RWPE2 (cell line): ENCODE results near the gene USP9Y.

ENCODE experiments used
- ATAC-seq: fragments of 200-7000 bp; cut with Tn5 transposase; 3 replicates; pipeline ENCODE4 v1.9.1; 2021; ENCODE audit warnings: low read depth
- DNase-seq: peaks from one replicate; pipeline ENCODE4 v3.0.0-alpha.2; 2020; ENCODE audit warnings: low spot score
- H3K27ac ChIP-seq: fragments of 450-650 bp; 2 replicates; pipeline ENCODE4 v1.5.1; 2017; ENCODE audit warnings: mild to moderate bottlenecking; ENCODE audit not compliant: poor library complexity, severe bottlenecking
- H3K27me3 ChIP-seq: fragments of 250-450 bp; sonication (Bioruptor Pico); 2 replicates; pipeline ENCODE4 v1.5.1; 2021; ENCODE audit warnings: mild to moderate bottlenecking, moderate library complexity; ENCODE audit not compliant: insufficient read depth, poor library complexity, severe bottlenecking
- H3K36me3 ChIP-seq: fragments of 250-450 bp; sonication (Bioruptor Pico); 2 replicates; pipeline ENCODE4 v1.5.1; 2020; ENCODE audit warnings: low read depth, mild to moderate bottlenecking, moderate library complexity
- H3K4me1 ChIP-seq: fragments of 250-450 bp; sonication (Bioruptor Pico); 2 replicates; pipeline ENCODE4 v1.5.1; 2021; ENCODE audit warnings: mild to moderate bottlenecking, moderate library complexity; ENCODE audit not compliant: insufficient read depth, poor library complexity, severe bottlenecking
- H3K4me3 ChIP-seq: fragments of 250-450 bp; sonication (Bioruptor Pico); 2 replicates; pipeline ENCODE4 v1.5.1; 2021; ENCODE audit warnings: mild to moderate bottlenecking, moderate library complexity; ENCODE audit not compliant: severe bottlenecking
- H3K9me3 ChIP-seq: fragments of 250-450 bp; sonication (Bioruptor Pico); 2 replicates; pipeline ENCODE4 v1.5.1; 2021; ENCODE audit warnings: mild to moderate bottlenecking, moderate library complexity; ENCODE audit not compliant: severe bottlenecking
- TF ChIP-seq, protein P1 (sequence below): fragments of 450-650 bp; IDR thresholded peaks from one replicate; pipeline ENCODE4 v1.5.1; 2017; ENCODE audit warnings: mild to moderate bottlenecking, moderate library complexity; ENCODE audit not compliant: poor library complexity, severe bottlenecking

Gene USP9Y

DNA sequence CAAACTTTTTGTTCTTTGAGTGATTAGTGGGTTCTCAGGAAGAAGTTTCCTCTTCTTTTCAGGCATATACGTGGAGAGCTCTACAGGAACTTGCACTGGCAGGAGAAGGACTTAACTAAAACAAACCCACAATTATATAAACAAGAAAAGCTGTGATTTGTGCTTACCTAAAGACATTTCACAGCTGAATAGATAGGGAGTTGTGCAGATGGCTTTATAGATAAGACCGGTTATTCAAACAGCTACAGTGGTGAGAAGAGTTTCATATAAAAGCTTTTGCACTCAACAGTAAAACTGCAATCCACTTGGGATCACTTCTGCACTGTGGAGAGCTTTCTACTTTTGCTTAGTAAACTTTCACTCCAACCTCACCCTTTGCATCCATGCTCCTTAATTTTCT, 197.6 kb downstream of the USP9Y start:
- Histone ChIP-seq H3K36me3 (no peaks in the 10 kb centered on the region), H3K4me1 (no peaks in the 10 kb centered on the region), H3K4me3 (no peak overlapping the region), H3K9me3 (no peaks in the 10 kb centered on the region), H3K27me3 (no peaks in the 10 kb centered on the region), H3K27ac (no peak overlapping the region)
- TF ChIP-seq, protein P1, sequence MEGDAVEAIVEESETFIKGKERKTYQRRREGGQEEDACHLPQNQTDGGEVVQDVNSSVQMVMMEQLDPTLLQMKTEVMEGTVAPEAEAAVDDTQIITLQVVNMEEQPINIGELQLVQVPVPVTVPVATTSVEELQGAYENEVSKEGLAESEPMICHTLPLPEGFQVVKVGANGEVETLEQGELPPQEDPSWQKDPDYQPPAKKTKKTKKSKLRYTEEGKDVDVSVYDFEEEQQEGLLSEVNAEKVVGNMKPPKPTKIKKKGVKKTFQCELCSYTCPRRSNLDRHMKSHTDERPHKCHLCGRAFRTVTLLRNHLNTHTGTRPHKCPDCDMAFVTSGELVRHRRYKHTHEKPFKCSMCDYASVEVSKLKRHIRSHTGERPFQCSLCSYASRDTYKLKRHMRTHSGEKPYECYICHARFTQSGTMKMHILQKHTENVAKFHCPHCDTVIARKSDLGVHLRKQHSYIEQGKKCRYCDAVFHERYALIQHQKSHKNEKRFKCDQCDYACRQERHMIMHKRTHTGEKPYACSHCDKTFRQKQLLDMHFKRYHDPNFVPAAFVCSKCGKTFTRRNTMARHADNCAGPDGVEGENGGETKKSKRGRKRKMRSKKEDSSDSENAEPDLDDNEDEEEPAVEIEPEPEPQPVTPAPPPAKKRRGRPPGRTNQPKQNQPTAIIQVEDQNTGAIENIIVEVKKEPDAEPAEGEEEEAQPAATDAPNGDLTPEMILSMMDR = no peak
- ATAC-seq (no peak), DNase-seq (no peak)

- no peaks in the 10 kb centered on the region for H3K27me3 ChIP-seq
- DNase-seq (peak; percentile 95), ATAC-seq (peak; percentile 93)
- no peaks in the 10 kb centered on the region for H3K9me3 ChIP-seq
- peaks cover 21% of the 10 kb centered on the region for H3K36me3 ChIP-seq
- H3K4me1 ChIP-seq = no peaks in the 10 kb centered on the region
- peak within 1 kb of the TSS; percentile 86 for H3K27ac ChIP-seq
- peak within 1 kb of the TSS; percentile 65 for H3K4me3 ChIP-seq
- TF ChIP-seq, protein P1 = no peak
These were observed 203.8 kb downstream of the USP9Y start, which contains the start of gene DDX3Y for GRCh38 chrY:12904618-12905516. Gene DDX3Y, plus strand, starts transcription at chrY:12904868. Its CDS starts 69 bp downstream, at chrY:12904937.

GRCh38 chrY:12905517-12905872, 204.5 kb downstream of the USP9Y start:
- no peaks in the 10 kb centered on the region for H3K27me3 ChIP-seq
- H3K36me3 ChIP-seq = peaks cover 27% of the 10 kb centered on the region
- H3K27ac ChIP-seq = peak overlapping the region; percentile 86
- peak overlapping the region; percentile 65 for H3K4me3 ChIP-seq
- H3K4me1 ChIP-seq = no peaks in the 10 kb centered on the region
- DNase-seq (peak; percentile 76), ATAC-seq (peak; percentile 79)
- TF ChIP-seq, protein P1 = no peak
- no peaks in the 10 kb centered on the region for H3K9me3 ChIP-seq

- no peaks in the 10 kb centered on the region for H3K4me1 ChIP-seq
- no peak for DNase-seq
- H3K36me3 ChIP-seq = peaks cover 31% of the 10 kb centered on the region
- peak overlapping the region; percentile 86 for H3K27ac ChIP-seq
- TF ChIP-seq, protein P1 = no peak
- H3K27me3 ChIP-seq = no peaks in the 10 kb centered on the region
- peak overlapping the region; percentile 65 for H3K4me3 ChIP-seq
- ATAC-seq = no peak
- H3K9me3 ChIP-seq = no peaks in the 10 kb centered on the region
These were observed 204.9 kb downstream of the USP9Y start for GRCh38 chrY:12905895-12906294.
